Measurements from ENCODE around the gene NHLRC2.

NHLRC2 gene

GRCh38 chr10:113911113-113911512 lies 56.7 kb downstream of the NHLRC2 start:
- no peak for DNase-seq (ENCODE audit: low read depth)

DNA sequence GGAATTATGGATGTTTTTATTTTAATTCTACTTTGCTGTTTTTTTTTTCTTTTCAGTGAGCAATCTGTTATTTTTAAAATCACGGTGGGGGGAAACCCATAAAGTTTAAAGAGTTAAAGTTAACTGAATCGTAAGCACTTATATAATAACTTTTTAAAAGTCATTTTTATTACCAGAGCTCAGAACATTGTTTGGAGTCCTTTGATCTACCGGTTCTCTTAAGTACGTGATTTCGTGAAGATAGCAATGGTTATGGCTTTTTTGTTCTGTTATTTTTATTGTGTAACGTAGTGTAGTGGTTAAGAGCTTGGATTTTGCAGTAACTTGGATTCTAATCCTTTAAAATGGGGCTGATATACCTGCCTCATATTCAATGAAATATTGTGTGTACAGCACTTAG lies 57.4 kb downstream of the NHLRC2 start:
- no peak for DNase-seq (ENCODE audit: low read depth)

GRCh38 chr10:113912582-113912981 lies 58.1 kb downstream of the NHLRC2 start:
- DNase-seq (ENCODE audit: low read depth): no peak

DNA sequence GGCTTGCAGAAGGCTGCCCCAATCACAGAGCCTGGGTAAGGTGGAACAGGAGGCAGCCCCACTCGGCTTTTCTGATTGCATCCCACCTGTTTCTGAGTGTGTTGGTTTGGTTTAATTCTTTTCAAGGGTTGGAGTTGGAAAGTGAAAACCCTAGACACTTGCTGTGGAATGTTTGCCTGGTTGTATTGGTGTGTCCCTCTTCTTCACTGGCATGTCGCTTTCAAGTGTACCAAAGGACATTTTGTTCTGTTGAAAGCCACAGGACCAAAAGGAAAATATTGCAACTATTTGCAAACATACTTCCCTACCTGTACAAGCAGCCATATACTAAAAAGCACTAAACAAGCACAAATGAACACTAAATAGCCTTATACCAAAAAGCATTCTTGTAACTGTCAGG lies 60.5 kb downstream of the NHLRC2 start:
- DNase-seq (ENCODE audit: low read depth): no peak

DNA sequence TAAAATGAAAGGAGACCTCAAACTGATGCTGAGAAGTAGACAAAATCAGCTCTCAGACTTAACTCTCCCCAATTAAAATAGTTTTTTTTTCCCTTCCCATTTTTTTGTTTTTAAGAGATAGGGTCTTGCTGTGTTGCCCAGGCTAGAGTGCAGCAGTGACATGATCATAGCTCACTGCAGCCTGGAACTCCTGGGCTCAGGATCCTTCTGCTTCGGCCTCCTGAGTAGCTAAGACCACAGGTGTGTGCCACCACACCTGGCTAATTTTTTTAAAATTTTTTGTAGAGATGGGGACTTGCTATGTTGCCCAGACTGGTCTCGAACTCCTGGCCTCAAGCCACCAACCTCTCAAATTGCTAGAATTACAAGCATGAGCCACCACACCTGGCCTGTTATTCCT lies 61.1 kb downstream of the NHLRC2 start:
- DNase-seq (ENCODE audit: low read depth): no peak

DNA sequence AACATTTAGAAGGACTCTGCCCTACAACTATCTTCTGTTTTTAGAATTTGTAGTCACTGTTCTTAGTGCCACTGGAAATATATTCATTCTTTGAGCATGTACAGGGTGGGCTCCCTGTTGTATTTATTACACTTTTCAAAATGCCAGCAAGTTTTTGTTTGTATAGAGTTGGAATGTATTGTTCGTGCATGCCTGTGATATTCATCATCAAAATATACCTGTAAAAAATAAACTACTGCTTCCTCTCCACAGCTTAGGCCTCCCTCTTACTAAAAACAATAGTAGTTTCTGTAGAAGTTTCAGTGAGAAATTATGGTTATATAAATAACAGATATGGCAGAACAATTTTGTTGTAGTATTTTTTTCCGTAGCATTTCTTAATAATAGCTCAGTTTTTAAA lies 61.6 kb downstream of the NHLRC2 start:
- no peak for DNase-seq (ENCODE audit: low read depth)

DNA sequence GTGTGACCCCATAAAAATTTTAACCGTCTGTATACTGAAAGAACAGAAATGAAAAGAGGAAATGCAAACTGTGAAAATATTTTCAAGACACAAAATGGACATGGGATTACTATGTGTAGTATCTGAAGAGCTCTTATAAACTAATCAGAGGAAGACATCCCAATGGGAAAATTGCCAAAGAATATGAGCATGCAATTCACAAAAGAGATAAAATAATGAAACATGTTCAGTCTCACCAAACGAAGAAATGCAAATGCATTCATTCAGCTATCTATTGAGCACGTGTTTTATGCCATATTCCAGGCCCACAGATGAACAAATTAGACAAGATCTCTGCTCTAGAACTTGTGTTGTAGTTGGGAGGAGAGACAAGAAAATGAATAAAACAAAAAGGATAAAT lies 63.2 kb downstream of the NHLRC2 start:
- DNase-seq (ENCODE audit: low read depth): no peak

- DNase-seq (ENCODE audit: low read depth): no peak
Observed at GRCh38 chr10:113920114-113920513, 65.7 kb downstream of the NHLRC2 start.

- DNase-seq (ENCODE audit: low read depth): no peak
Observed at GRCh38 chr10:113920875-113921274, 66.4 kb downstream of the NHLRC2 start.

DNA sequence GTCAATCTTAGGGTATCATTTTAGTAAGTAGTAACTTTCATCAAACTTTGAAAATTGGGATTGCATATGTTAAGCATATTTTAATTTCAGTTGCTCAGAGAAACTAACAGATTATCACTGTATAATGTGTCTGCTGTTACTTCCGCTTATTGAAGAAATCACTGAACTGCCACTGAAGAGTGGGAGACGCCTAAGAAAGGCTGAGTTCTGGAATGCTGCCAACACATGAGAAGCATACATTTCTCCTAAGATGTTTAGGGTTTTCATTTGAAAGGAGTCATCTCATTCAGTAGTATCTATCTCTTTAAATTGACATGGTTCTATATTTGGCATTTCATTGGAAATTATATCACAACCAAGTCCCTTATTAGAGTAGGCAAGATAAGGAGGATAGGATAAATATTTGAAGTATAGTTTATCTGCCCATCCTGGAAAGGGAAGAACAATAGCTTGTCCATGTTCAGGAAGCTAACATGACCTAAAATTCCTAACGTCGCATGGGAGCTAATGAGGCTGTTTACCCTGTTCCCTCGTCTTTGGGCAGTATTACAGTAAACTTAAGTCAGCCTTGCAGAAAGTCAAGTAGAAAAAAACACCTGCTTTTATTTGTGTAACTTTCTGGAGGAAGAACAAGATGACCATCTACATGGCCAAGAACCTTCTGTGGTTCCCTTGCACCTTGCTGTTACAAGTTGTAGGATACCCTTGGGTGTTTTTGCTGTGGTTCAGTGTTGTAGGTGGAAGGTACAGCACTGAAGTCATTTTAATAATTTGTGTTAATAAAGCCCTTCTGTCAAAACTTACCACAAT lies 67.3 kb downstream of the NHLRC2 start:
- no peak for DNase-seq (ENCODE audit: low read depth)

- DNase-seq (ENCODE audit: low read depth): no peak
Observed at GRCh38 chr10:113922787-113923570, 68.5 kb downstream of the NHLRC2 start.

- no peak for DNase-seq (ENCODE audit: low read depth)
Observed at GRCh38 chr10:113924186-113924585, 69.7 kb downstream of the NHLRC2 start.

DNA sequence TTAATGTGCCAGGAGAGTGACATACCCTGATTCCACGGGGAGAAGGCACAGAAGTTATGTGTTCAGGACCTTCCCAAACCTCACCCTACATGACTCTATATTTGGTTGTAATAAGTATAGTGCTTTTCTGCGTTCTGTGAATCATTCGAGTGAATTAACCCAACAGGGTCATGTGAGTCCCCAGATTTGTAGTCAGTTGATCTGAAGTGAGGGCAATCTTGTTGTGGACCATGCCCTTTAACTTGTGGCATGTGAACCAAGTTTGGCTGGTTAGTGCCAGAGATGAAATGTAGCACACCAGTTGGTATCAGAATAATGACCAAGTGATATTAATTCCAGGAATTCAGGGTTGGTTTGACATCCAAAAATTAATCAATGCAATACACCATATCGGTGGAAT lies 70.2 kb downstream of the NHLRC2 start:
- DNase-seq (ENCODE audit: low read depth): no peak

DNA sequence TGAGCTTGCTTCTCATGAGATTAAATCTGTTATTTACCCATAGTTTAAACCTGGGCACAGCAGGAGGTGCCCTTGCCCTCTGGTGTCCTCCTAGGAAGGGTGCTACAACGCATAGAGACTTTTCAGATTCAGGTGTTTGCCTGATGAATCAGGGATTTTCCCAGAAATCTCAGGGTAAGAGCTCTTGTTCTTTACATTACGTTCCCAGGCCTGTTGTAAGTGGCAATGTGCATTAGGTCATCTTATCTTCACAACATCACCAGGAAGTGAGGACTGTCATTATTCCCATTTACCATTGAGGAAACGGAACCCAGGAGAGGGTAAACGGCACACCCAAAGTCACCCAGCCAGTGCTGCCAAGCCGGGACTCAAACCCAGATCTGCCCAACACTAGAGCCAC lies 73.0 kb downstream of the NHLRC2 start:
- DNase-seq (ENCODE audit: low read depth): no peak

- DNase-seq (ENCODE audit: low read depth): no peak
Observed at GRCh38 chr10:113928830-113929229, 74.4 kb downstream of the NHLRC2 start.

- no peak for DNase-seq (ENCODE audit: low read depth)
Observed at GRCh38 chr10:113929522-113929921, 75.1 kb downstream of the NHLRC2 start.

DNA sequence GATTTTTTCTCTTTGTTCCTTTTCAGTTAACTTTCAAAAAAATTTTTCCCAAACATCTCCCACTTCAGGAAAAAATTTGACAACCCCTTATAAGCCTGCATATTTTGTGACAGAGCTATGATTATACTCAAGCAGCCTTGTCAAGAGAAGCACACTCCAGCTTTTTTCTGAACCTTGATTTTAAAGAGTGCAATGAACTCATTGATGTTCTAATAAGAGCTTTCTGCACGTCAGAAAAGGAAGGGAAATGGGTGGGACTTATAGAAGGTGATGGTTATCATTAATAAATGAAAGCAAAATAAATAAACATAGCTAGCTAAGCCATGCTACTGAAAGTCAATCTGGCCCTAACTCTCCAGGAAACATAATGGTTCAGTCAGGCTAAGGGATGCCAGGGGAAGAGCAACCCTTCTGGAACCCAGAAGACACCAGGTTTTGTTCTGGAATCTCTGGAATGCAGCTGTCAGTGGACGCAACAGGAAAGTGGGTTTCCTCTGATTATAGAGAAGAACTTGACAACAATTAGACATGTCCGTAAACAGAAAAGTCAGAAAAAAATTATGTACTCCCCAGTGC lies 76.1 kb downstream of the NHLRC2 start:
- no peak for DNase-seq (ENCODE audit: low read depth)

GRCh38 chr10:113932854-113933253 lies 78.4 kb downstream of the NHLRC2 start:
- no peak for DNase-seq (ENCODE audit: low read depth)

DNA sequence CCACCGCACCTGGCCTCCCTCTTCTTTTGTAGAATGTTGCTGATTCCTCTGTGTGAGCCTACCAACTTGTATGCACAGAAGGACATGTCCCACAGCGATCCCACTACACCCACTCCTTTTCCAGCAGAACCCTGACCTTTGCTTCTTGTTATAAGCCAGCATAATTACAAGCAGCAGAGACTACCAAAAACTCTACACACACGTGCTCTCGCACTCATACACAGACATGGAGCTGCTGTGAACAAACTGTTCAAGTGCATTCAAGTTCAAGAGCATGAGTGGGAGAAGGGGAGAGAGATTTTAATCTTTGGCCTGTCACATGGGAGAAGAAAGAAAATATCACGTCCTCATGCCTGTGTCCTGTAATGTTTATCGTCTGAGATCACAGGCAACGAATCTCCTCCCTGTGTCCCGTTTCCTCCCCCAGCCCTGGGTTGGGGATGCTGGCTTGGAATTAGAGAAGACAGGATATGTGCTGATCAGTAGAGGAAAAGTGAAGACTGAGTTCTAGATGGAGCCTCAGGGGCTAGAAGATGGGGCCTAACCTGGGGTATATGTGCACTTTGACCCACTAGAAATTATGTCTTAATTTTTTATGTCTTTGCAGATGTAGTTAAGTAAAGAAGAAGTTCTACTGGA lies 79.6 kb downstream of the NHLRC2 start:
- DNase-seq (ENCODE audit: low read depth): no peak

DNA sequence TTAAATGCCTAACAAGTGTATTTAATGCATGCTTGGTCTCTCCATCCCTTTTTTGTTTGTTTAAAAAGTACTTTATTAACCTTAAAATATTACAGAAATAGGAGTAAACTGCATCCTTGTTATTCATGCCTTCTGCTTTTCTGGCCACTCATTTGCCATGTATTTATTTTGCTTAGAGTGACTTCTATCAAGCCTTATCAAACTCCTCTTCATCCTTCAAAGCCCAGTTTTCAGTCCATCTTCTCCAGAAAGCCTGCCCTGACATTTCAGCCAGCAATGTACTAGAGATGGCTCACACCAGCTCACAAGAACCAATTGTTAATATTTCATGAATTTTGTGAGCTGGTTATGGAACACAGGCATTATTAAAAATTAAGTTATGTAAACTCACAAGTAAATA lies 82.8 kb downstream of the NHLRC2 start:
- DNase-seq (ENCODE audit: low read depth): no peak

GRCh38 chr10:113937756-113938155 lies 83.3 kb downstream of the NHLRC2 start:
- no peak for DNase-seq (ENCODE audit: low read depth)

DNA sequence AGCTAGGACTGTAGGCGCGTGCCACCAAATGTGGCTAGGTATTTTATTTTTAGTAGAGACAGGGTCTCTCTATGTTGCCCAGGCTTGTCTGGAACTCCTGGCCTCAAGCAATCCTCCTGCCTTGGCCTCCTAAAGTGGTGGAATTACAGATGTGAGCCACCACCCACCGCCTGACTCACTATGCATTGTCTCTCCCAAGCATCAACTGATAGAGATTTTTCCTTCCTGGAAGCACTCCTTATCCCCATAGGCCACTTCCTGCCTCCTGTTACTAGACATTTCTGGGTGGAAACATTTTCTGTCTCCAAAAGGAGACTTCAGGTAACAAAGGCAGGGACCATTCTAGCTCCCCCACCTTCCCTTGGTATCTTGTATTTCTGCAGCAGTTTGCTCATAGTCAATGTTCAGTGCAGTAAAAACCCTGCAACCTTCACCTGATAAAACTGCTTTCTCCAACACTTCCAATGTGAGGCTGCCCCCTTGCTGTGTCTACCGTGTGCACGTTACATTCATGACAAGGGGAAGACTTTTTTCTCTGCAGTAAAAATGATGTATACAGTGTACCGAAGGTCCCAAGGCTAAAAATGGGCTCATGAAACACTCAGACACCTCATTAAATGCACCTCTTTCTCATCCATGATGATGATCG lies 84.9 kb downstream of the NHLRC2 start:
- DNase-seq (ENCODE audit: low read depth): no peak

All from stromal cell of bone marrow (primary cell).